HUES64 (cell line): ENCODE measurements around the gene KCNT1.
"Not testable (repeated sequence)": the region's sequence is repeated elsewhere in the genome, so short reads cannot be mapped to it uniquely, and the experiment has no call there.

Source experiments
- H3K27ac ChIP-seq: 2 replicates; pipeline ENCODE4 v1.7.0; 2013; ENCODE audit warnings: low read depth, low read length, inconsistent platforms
- H3K27me3 ChIP-seq: 2 replicates; pipeline ENCODE4 v1.6.1; 2013; ENCODE audit warnings: mild to moderate bottlenecking, low read length; ENCODE audit not compliant: insufficient read depth
- H3K36me3 ChIP-seq: 2 replicates; pipeline ENCODE4 v1.6.1; 2013; ENCODE audit warnings: mild to moderate bottlenecking, low read length; ENCODE audit not compliant: insufficient read depth
- H3K4me1 ChIP-seq: 2 replicates; pipeline ENCODE4 v1.6.1; 2013; ENCODE audit warnings: mild to moderate bottlenecking, low read length, moderate library complexity; ENCODE audit not compliant: insufficient read depth
- H3K4me3 ChIP-seq: 2 replicates; pipeline ENCODE4 v1.5.1; 2013; ENCODE audit warnings: mild to moderate bottlenecking, low read length, moderate library complexity
- H3K9ac ChIP-seq: 2 replicates; pipeline ENCODE4 v1.6.1; 2013; ENCODE audit warnings: mild to moderate bottlenecking, low read depth, low read length
- H3K9me3 ChIP-seq: 2 replicates; pipeline ENCODE4 v1.6.1; 2013; ENCODE audit warnings: low read depth, low read length; ENCODE audit not compliant: insufficient read depth
- WGBS: fragments of 150-250, 120-280 bp; methylation state at CpG from one replicate; pipeline ENCODE4 v1.1.7; 2013; ENCODE audit warnings: missing lambda C conversion rate; 5-methylcytosine and 5-hydroxymethylcytosine counted together

The KCNT1 gene

GRCh38 chr9:135664801-135665794 is 36.9 kb upstream of the KCNT1 start:
- Histone ChIP-seq H3K4me1 (peaks cover 7% of the 10 kb centered on the region; the same call in 1 of the 2 replicates), H3K9ac (no peak overlapping the region), H3K4me3 (no peak overlapping the region), H3K36me3 (no peaks in the 10 kb centered on the region), H3K27ac (no peak overlapping the region), H3K9me3 (peaks cover 5% of the 10 kb centered on the region; the same call in 1 of the 2 replicates), H3K27me3 (no peaks in the 10 kb centered on the region)
- 91% methylated on average over 32 of the region's 32 CpGs for WGBS

- Histone ChIP-seq H3K4me3 (no peak overlapping the region), H3K27me3 (no peaks in the 10 kb centered on the region), H3K9me3 (peaks cover 5% of the 10 kb centered on the region; the same call in 1 of the 2 replicates), H3K27ac (no peak overlapping the region), H3K4me1 (peaks cover 7% of the 10 kb centered on the region; the same call in 1 of the 2 replicates), H3K9ac (no peak overlapping the region), H3K36me3 (no peaks in the 10 kb centered on the region)
- WGBS, result 89% methylated on average over 12 of the region's 12 CpGs
Measured at GRCh38 chr9:135665795-135666189, 36.2 kb upstream of the KCNT1 start.

GRCh38 chr9:135666534-135667462 is 35.2 kb upstream of the KCNT1 start:
- no peak overlapping the region for H3K4me3 ChIP-seq
- H3K27ac ChIP-seq, result no peak overlapping the region
- peaks cover 7% of the 10 kb centered on the region; the same call in 1 of the 2 replicates for H3K4me1 ChIP-seq
- no peak overlapping the region for H3K9ac ChIP-seq
- 89% methylated on average over 29 of the region's 29 CpGs for WGBS
- H3K27me3 ChIP-seq, result no peaks in the 10 kb centered on the region
- no peaks in the 10 kb centered on the region for H3K36me3 ChIP-seq
- peaks cover 5% of the 10 kb centered on the region; the same call in 1 of the 2 replicates for H3K9me3 ChIP-seq

- no peak overlapping the region for H3K27ac ChIP-seq
- 0 out of 2 replicates have a peak, but pooled peaks cover 1% of the 10 kb centered on the region for H3K4me1 ChIP-seq
- no peaks in the 10 kb centered on the region for H3K36me3 ChIP-seq
- no peak overlapping the region for H3K4me3 ChIP-seq
- no peak overlapping the region for H3K9ac ChIP-seq
- no peaks in the 10 kb centered on the region for H3K27me3 ChIP-seq
- 96% methylated on average over 9 of the region's 9 CpGs for WGBS
- H3K9me3 ChIP-seq, result peaks cover 5% of the 10 kb centered on the region; the same call in 1 of the 2 replicates
Measured at GRCh38 chr9:135667463-135668001, 34.5 kb upstream of the KCNT1 start.

DNA sequence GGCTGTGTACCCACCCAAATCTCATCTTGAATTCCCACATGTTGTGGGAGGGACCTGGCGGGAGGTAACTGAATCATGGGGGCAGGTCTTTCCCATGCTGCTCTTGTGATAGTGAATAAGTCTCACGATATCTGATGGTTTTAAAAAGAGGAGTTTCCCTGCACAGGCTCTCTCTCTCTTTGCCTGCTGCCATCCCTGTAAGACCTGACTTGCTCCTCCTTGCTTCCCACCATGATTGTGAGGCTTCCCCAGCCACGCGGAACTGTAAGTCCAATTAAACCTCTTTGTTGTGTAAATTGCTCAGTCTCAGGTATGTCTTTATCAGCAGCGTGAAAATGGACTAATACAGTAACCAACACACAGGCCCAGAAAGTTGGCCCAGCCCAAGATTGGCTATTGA is 33.0 kb upstream of the KCNT1 start:
- H3K27me3 ChIP-seq, H3K4me1 ChIP-seq: not testable (repeated sequence)
- WGBS, result 79% methylated on average over 5 of the region's 5 CpGs

DNA sequence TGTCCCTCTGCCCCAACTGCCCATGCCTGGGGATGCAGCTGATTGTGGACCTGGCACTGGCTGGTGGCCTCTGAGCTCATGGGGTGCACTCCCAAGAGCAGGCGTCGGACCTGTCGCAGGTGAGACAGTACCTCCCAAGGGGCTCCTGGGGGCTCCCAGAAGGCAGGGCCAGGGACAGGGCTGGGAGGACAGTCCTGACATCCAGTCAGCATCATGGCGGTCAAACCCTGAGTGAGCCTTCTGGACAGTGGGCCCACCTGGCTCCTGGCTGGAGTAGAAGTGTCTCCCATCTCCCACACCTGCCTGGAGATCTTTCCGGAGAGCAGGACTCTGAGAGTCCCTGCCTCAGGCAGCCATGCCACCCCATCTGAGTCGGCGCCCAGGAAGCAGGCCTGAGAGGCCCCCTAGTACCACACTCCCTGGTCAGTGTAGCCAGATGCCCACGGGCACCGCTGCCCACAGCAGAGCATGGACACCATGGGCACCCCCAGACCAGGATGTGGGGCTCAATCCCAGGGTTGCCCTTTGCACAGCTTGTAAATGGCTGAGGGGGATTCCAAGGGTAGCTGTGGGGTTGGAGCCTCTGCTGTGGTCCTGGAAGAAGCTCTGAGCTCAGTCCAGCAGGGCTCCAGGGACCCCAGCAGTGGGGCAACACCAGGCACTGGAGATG is 32.2 kb upstream of the KCNT1 start:
- peaks cover 5% of the 10 kb centered on the region; the same call in 1 of the 2 replicates for H3K9me3 ChIP-seq
- 92% methylated on average over 9 of the region's 9 CpGs for WGBS
- H3K36me3 ChIP-seq, result no peaks in the 10 kb centered on the region
- H3K4me1 ChIP-seq, result no peaks in the 10 kb centered on the region
- H3K27ac ChIP-seq, result no peak overlapping the region
- no peak overlapping the region for H3K9ac ChIP-seq
- no peak overlapping the region for H3K4me3 ChIP-seq
- H3K27me3 ChIP-seq, result no peaks in the 10 kb centered on the region

More for the DNA sequence above, 33.0 kb upstream of the KCNT1 start:
- H3K9ac ChIP-seq, H3K4me3 ChIP-seq, H3K36me3 ChIP-seq, H3K27ac ChIP-seq, H3K9me3 ChIP-seq: not testable (repeated sequence)

DNA sequence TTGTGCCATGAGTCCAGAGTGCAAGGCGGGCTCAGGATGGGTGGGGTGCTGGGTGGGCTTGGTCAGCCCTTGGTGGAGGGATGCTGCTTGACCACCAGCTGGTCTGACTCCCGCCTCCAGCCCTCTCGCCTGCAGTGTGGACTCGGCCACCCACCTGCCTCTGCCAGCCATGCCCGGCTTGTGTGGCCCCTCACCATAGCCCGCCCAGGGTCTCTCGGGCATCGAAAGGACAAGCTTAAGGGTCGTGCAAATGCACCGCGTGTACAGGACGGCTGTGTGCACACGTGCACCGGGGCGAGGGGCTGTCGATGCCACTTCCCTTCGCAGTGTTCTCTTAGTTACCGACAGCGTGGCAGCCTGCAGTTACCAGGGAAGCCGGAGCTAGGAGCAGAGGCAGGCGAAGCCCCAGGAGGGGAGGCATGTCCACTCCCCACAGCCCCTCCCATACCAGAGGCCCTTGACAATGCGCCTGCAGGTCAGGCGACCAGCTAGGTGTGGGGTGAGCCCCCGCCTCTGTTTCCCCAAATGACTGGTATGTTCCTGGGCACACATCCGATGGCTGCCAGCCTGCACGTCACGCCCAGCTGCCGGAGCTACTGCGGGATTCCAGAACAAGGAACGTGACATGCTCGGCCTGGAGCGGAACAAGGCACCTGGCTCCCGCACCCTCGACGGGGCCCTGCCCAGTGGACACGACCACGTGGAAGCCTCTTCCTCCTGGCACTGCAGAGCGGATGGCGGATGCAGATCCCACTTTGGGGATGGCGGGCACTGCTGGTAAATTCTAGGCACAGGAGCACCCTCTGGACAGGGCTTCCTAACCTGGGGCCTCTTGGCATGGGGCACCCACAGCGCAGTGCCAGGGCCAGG is 31.0 kb upstream of the KCNT1 start:
- Histone ChIP-seq H3K4me3 (no peak overlapping the region), H3K9ac (no peak overlapping the region), H3K36me3 (no peaks in the 10 kb centered on the region), H3K27me3 (no peaks in the 10 kb centered on the region), H3K27ac (no peak overlapping the region), H3K9me3 (peaks cover 5% of the 10 kb centered on the region; the same call in 1 of the 2 replicates), H3K4me1 (no peaks in the 10 kb centered on the region)
- WGBS, result 91% methylated on average over 41 of the region's 41 CpGs

- Histone ChIP-seq H3K36me3 (no peaks in the 10 kb centered on the region), H3K4me1 (no peaks in the 10 kb centered on the region), H3K27me3 (no peaks in the 10 kb centered on the region), H3K27ac (no peak overlapping the region), H3K9ac (no peak overlapping the region), H3K4me3 (0 out of 2 replicates have a peak overlapping the region, but pooled peaks have one; percentile 11), H3K9me3 (peaks cover 5% of the 10 kb centered on the region; the same call in 1 of the 2 replicates)
- WGBS, result 63% methylated on average over 17 of the region's 17 CpGs
Measured at GRCh38 chr9:135671591-135672041, 30.4 kb upstream of the KCNT1 start.

- H3K27ac ChIP-seq, H3K9ac ChIP-seq, H3K9me3 ChIP-seq, H3K36me3 ChIP-seq, H3K4me1 ChIP-seq, H3K4me3 ChIP-seq, H3K27me3 ChIP-seq: not testable (repeated sequence)
- WGBS, result 95% methylated on average over 6 of the region's 7 CpGs
Measured at GRCh38 chr9:135672786-135673185, 29.2 kb upstream of the KCNT1 start.
